Measurements from ENCODE around the gene LYZL6. TPM values are rescaled to one million over a fixed set of nuclear protein-coding genes. Genes with fewer than 3 reads are reported as not detected.

LYZL6 gene
- total RNA-seq, 4 donors from 2014 or later: not detected

GRCh38 chr17:35891269-35891668, 52.2 kb downstream of the LYZL6 start:
- H3K9me3 ChIP-seq: no peaks in the 10 kb centered on the region
- H3K4me3 ChIP-seq (replicated peaks in 1 of 3): no peak overlapping the region
- H3K36me3 ChIP-seq: no peaks in the 10 kb centered on the region
- no peak for DNase-seq
- intact Hi-C loops (cut with DNase I): no loop called here
- peaks cover 0 to 3% of the 10 kb centered on the region in 2 donors for H3K4me1 ChIP-seq
- TF ChIP-seq POLR2A (IDR thresholded peaks at IDR 0.05): no peak
- no peak for TF ChIP-seq CTCF (IDR thresholded peaks at IDR 0.05)
- no peak overlapping the region for H3K27ac ChIP-seq
- H3K27me3 ChIP-seq: no peaks in the 10 kb centered on the region
- 84 to 86% methylated on average over 4 of the region's 4 CpGs for WGBS, 2 donors

- TF ChIP-seq CTCF (IDR thresholded peaks at IDR 0.05) (no peak), POLR2A (IDR thresholded peaks at IDR 0.05) (no peak)
- peak; percentile 14 to 24 for DNase-seq
- H3K4me1 ChIP-seq: peaks cover 0 to 3% of the 10 kb centered on the region in 2 donors
- no peak overlapping the region for H3K27ac ChIP-seq
- no peak overlapping the region for H3K4me3 ChIP-seq (replicated peaks in 1 of 3)
- H3K9me3 ChIP-seq: no peaks in the 10 kb centered on the region
- intact Hi-C loops (cut with DNase I): no loop called here
- no peaks in the 10 kb centered on the region for H3K36me3 ChIP-seq
- 52 to 68% methylated on average over 4 of the region's 4 CpGs for WGBS, 2 donors
- no peaks in the 10 kb centered on the region for H3K27me3 ChIP-seq
Measured at GRCh38 chr17:35890774-35891155, 52.7 kb downstream of the LYZL6 start.

- Histone ChIP-seq H3K4me3 (replicated peaks in 1 of 3) (no peak overlapping the region), H3K4me1 (peaks cover 0 to 3% of the 10 kb centered on the region in 2 donors), H3K9me3 (no peaks in the 10 kb centered on the region), H3K27ac (no peak overlapping the region), H3K27me3 (no peaks in the 10 kb centered on the region), H3K36me3 (no peaks in the 10 kb centered on the region)
- WGBS, 2 donors: 82 to 88% methylated on average over 2 of the region's 2 CpGs
- DNase-seq: peak; percentile 39 to 45
- intact Hi-C loops (cut with DNase I): no loop called here
- TF ChIP-seq POLR2A (IDR thresholded peaks at IDR 0.05) (no peak), CTCF (IDR thresholded peaks at IDR 0.05) (no peak)
Measured at GRCh38 chr17:35889818-35890773, 53.4 kb downstream of the LYZL6 start.

- Histone ChIP-seq H3K27ac (no peak overlapping the region), H3K9me3 (no peaks in the 10 kb centered on the region), H3K4me3 (replicated peaks in 1 of 3) (no peak overlapping the region), H3K36me3 (no peaks in the 10 kb centered on the region), H3K4me1 (peaks cover 0 to 3% of the 10 kb centered on the region in 2 donors), H3K27me3 (no peaks in the 10 kb centered on the region)
- DNase-seq: no peak
- WGBS, 2 donors: 73 to 96% methylated on average over 2 of the region's 2 CpGs
- TF ChIP-seq CTCF (IDR thresholded peaks at IDR 0.05) (no peak), POLR2A (IDR thresholded peaks at IDR 0.05) (no peak)
- intact Hi-C loops (cut with DNase I): no loop called here
Measured at GRCh38 chr17:35889241-35889640, 54.3 kb downstream of the LYZL6 start.

Small RNA genes lying within 50 kb of the gene (small RNA-seq; reads per million reads assigned to genes)
- gene RF00100: 3,212 reads per million, percentile 99 among the genes with 10 or more reads in this experiment

Other genes starting within 250 kb of the LYZL6 start
- 10 to 100 TPM in 1 of 4 donors, 1 to 10 TPM in 2, under 1 TPM in 1; 0.94 to 14.5 (median 3.5) TPM for gene RASL10B, start 212.1 kb downstream of the LYZL6 start, total RNA-seq
- gene GAS2L2, start 190.5 kb downstream of the LYZL6 start, total RNA-seq: not detected
- under 1 TPM in 1 of 4 donors, not detected in 3; 0.40 TPM for gene C17orf50, start 182.8 kb downstream of the LYZL6 start, total RNA-seq
- 10 to 100 TPM; 12.4 to 48.0 (median 28.6) TPM for gene MMP28, start 148.1 kb downstream of the LYZL6 start, total RNA-seq
- 10 to 100 TPM; 55.9 to 79.8 (median 65.4) TPM for gene TAF15, start 134.2 kb downstream of the LYZL6 start, total RNA-seq
- gene HEATR9, start 74.8 kb downstream of the LYZL6 start, total RNA-seq: under 1 TPM in 1 of 4 donors, not detected in 3; 0.40 TPM
- 1 to 10 TPM; 2.1 to 5.3 (median 3.8) TPM for gene CCL5, start 63.4 kb downstream of the LYZL6 start, total RNA-seq
- gene RDM1, start 12.9 kb downstream of the LYZL6 start, total RNA-seq: under 1 TPM in 1 of 4 donors, not detected in 3; 0.93 TPM
- gene CCL16, start 37.8 kb upstream of the LYZL6 start, total RNA-seq: under 1 TPM in 1 of 4 donors, not detected in 3; 0.81 TPM
- 10 to 100 TPM in 3 of 4 donors, 1 to 10 TPM in 1; 3.0 to 43.0 (median 23.2) TPM for gene CCL14, start 43.0 kb upstream of the LYZL6 start, total RNA-seq
- under 1 TPM in 1 of 4 donors, not detected in 3; 0.33 TPM for gene CCL15, start 57.8 kb upstream of the LYZL6 start, total RNA-seq
- 1 to 10 TPM in 2 of 4 donors, not detected in 2; 2.7 to 3.8 TPM for gene CCL23, start 74.3 kb upstream of the LYZL6 start, total RNA-seq
- 1 to 10 TPM in 2 of 4 donors, under 1 TPM in 1, not detected in 1; 0.89 to 4.7 (median 2.5) TPM for gene CCL18, start 120.6 kb upstream of the LYZL6 start, total RNA-seq
- gene CCL3, start 146.4 kb upstream of the LYZL6 start, total RNA-seq: 1 to 10 TPM in 2 of 4 donors, not detected in 2; 1.7 to 3.9 TPM
- gene CCL4, start 160.1 kb upstream of the LYZL6 start, total RNA-seq: 1 to 10 TPM in 2 of 4 donors, under 1 TPM in 1, not detected in 1; 0.78 to 4.3 (median 2.7) TPM
- gene TBC1D3B, start 232.9 kb upstream of the LYZL6 start, total RNA-seq: 1 to 10 TPM in 1 of 4 donors, not detected in 3; 3.9 TPM

Measured in thyroid gland (tissue), 4 donors.